SK-N-MC (cell line): ENCODE results near the gene TRMU.

ENCODE experiments used
- DNase-seq: peaks from one replicate; pipeline ENCODE4 v3.0.0-alpha.2; 2011; ENCODE audit warnings: low read depth, low spot score
- H3K27ac ChIP-seq: fragments of 200-600 bp; sonication (generic); 2 replicates; pipeline ENCODE4 v1.5.1; 2016; ENCODE audit warnings: mixed run types
- H3K36me3 ChIP-seq: fragments of 200-600 bp; sonication (generic); 2 replicates; pipeline ENCODE4 v1.6.1; 2017; ENCODE audit warnings: antibody characterized with exemption, low read length, mixed read lengths; ENCODE audit not compliant: insufficient read depth
- H3K4me3 ChIP-seq: fragments of 200-600 bp; sonication (generic); 2 replicates; pipeline ENCODE4 v1.5.1; 2016
- H3K9ac ChIP-seq: fragments of 200-600 bp; sonication (generic); 2 replicates; pipeline ENCODE4 v1.8.0; 2017; ENCODE audit warnings: mixed run types, mixed read lengths; ENCODE audit not compliant: insufficient read length
- H3K9me3 ChIP-seq: fragments of 200-600 bp; sonication (generic); 2 replicates; pipeline ENCODE4 v1.6.1; 2017; ENCODE audit warnings: low read depth, mild to moderate bottlenecking, antibody characterized with exemption, low read length, moderate library complexity, mixed read lengths
- EZH2 ChIP-seq: fragments of 200-600 bp; sonication (generic); IDR thresholded peaks from one replicate; pipeline ENCODE4 v1.6.1; 2017; ENCODE audit warnings: antibody characterized with exemption
- FOXP2 ChIP-seq: optimal IDR thresholded peaks from 2 replicates; pipeline ENCODE3; 2011; ENCODE audit warnings: mild to moderate bottlenecking, moderate library complexity; ENCODE audit not compliant: insufficient read depth; ENCODE audit errors: extremely low read length, control extremely low read depth
- POLR2AphosphoS5 ChIP-seq: IDR thresholded peaks from 2 replicates; pipeline ENCODE4 v1.6.1; 2012; ENCODE audit warnings: mild to moderate bottlenecking, low read depth, low read length, borderline replicate concordance

The TRMU gene

GRCh38 chr22:46373921-46374662 lies 38.6 kb downstream of the TRMU start:
- no peaks in the 10 kb centered on the region; the same call in 1 of the 2 replicates for H3K9me3 ChIP-seq
- DNase-seq: peak; percentile 10
- no peak for TF ChIP-seq EZH2
- TF ChIP-seq POLR2AphosphoS5: no peak
- TF ChIP-seq FOXP2: no peak
- H3K9ac ChIP-seq: no peak overlapping the region
- H3K36me3 ChIP-seq: no peaks in the 10 kb centered on the region
- H3K4me3 ChIP-seq: no peak overlapping the region
- no peak overlapping the region for H3K27ac ChIP-seq

DNA sequence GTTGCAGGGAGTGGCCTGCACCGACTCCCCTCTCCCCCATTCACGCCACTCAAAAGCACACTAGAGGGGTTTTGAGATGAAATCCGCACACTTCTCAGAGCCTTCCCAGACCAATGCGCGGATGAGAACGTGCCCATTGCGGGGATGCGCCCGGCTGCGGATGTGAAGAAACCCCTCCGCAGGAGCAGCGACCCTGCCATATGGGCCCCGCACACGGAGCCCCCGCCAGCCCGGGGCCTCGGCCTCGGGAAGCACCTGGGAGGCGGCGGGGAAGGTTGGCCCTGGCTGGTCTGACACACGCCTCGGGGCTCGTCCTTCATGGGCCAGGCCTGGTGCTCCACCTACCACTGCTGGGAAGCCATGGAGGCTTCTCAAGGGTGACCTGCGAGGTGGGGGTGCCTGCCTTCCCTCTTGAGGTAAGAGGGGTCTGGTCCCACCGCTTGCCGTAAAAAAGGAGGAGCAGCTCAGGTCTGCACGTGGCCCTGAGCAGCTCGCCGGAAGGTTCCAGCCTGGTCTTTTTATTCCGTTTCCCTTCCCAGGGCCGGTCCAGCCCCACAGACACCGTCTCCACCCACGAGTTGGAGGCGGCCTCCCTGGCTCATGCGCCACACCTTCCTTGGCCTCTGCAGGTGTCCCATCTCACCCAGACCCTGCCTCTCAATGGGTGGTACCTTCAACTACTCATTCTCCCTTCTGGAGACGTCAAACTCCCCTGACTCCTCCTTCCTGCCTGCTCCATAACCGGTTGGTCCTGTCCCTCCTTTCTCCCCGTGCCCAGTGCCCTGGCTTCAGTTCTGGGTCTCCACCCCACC lies 39.4 kb downstream of the TRMU start:
- no peaks in the 10 kb centered on the region; the same call in 1 of the 2 replicates for H3K9me3 ChIP-seq
- no peak overlapping the region for H3K9ac ChIP-seq
- H3K36me3 ChIP-seq: no peaks in the 10 kb centered on the region
- DNase-seq: no peak
- H3K27ac ChIP-seq: no peak overlapping the region
- no peak for TF ChIP-seq EZH2
- TF ChIP-seq POLR2AphosphoS5: no peak
- TF ChIP-seq FOXP2: no peak
- H3K4me3 ChIP-seq: no peak overlapping the region

DNA sequence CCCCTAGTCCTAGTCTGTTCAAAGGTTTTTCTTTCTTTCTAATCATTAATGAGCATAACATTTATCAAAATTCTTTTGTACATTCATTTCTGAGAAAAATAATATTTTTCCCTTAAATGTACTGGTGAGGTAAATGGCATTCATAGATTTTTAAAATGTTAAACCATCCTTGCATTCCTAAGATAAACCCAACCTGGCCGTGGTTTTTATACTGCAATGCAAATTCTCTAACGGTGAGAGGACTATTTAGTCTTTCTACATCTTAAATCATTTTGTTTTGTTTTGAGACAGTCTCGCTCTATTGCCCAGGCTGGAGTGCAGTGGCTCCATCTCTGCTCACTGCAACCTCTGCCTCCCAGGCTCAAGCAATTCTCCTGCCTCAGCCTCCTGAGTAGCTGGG lies 40.6 kb downstream of the TRMU start:
- no peak for TF ChIP-seq POLR2AphosphoS5
- TF ChIP-seq EZH2: no peak
- no peak for TF ChIP-seq FOXP2
- no peak for DNase-seq

GRCh38 chr22:46376908-46377524 lies 41.5 kb downstream of the TRMU start:
- H3K9me3 ChIP-seq: no peaks in the 10 kb centered on the region; the same call in 1 of the 2 replicates
- no peak overlapping the region for H3K27ac ChIP-seq
- TF ChIP-seq POLR2AphosphoS5 (no peak), EZH2 (no peak)
- no peaks in the 10 kb centered on the region for H3K36me3 ChIP-seq
- no peak overlapping the region for H3K4me3 ChIP-seq
- no peak overlapping the region for H3K9ac ChIP-seq
- DNase-seq: no peak

More for the DNA sequence above, 40.6 kb downstream of the TRMU start:
- H3K4me3 ChIP-seq: no peak overlapping the region
- H3K36me3 ChIP-seq: no peaks in the 10 kb centered on the region
- H3K9me3 ChIP-seq: no peaks in the 10 kb centered on the region; the same call in 1 of the 2 replicates
- H3K27ac ChIP-seq: no peak overlapping the region
- no peak overlapping the region for H3K9ac ChIP-seq

DNA sequence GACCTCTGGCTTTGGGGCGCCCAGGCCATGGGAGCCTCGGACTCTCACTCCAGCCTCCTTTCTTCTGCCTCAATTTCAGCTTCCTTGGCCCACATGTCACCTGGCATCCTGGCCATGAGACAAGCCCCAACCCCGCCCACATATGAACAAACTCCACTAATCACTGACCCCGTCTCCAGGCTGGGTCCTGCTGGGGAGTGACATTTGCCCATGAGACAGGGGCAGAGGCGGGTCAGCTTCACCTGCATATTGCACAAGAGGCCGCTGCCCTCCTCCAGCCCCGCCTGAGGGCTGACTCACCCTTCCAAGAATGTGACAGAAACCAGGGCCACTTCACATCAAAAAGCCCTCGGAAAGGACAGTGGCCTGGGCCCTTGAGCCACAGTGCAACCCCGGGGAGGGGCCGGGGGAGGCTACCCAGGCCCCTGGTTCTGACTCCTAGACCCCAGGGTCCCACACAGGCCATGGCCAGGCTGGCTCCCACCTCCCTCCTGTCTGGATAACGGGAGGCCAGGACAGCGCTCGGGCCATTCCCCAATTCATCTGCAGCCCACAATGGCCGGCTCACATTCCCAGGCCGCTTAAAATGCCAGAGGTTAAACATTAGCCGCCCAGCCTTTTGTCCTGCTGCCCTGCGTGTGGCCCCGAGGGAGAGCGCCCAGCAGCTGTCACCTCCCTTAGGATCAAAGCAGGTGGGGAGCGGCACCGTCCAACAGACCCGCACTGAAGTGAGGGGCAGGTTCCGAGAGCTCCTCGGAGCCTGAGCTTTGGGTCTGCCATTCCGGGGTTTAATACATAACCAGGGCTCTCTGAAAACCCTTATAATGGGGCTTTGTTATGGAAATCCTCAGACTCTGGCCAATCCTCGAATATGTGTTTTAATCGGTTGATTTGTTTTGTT lies 42.3 kb downstream of the TRMU start:
- no peaks in the 10 kb centered on the region for H3K36me3 ChIP-seq
- H3K9ac ChIP-seq: no peak overlapping the region
- H3K4me3 ChIP-seq: no peak overlapping the region
- no peak for TF ChIP-seq FOXP2
- no peak for TF ChIP-seq POLR2AphosphoS5
- no peaks in the 10 kb centered on the region; the same call in 1 of the 2 replicates for H3K9me3 ChIP-seq
- no peak overlapping the region for H3K27ac ChIP-seq
- no peak for DNase-seq

DNA sequence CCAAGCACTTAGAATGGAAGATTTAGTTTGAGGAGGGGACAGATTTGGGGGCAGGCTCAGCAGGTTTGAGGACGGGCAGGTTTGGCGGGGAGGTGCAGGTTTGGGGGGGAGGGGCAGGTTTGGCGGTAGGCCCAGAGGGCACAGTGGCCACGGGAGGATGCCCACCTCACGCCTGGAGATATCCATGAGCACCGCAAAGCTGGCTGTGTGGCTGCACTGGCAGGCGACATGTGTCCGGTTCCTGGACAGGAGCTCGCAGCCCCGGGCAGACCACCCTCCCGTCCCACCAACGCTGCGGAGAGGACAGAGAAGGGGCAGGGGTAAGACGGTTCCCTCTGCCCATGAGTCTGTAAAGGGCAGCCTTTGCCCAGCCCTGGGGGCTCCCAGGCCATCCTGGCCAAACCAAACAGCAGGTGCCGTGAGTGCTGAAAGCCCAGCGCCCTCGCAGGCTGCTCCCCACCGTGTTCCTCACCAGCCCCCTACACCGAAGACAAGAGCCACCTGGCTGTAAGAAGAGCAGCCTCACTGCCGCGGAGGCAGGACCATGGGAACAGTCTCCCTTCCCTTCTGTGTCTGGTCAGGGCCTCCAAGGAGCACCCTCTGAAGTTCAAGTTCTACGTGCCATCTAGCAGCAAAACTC lies 43.0 kb downstream of the TRMU start:
- TF ChIP-seq EZH2: no peak
- TF ChIP-seq FOXP2: no peak
- TF ChIP-seq POLR2AphosphoS5: no peak
- Histone ChIP-seq H3K9me3 (no peaks in the 10 kb centered on the region; the same call in 1 of the 2 replicates), H3K27ac (no peak overlapping the region)

More for the DNA sequence above, 43.0 kb downstream of the TRMU start:
- no peak for DNase-seq
- Histone ChIP-seq H3K36me3 (no peaks in the 10 kb centered on the region), H3K4me3 (no peak overlapping the region), H3K9ac (no peak overlapping the region)
